Left ventricle myocardium inferior (tissue), 1 donor: Measurements from ENCODE around the gene LYSMD4. TPM values are rescaled to one million over a fixed set of nuclear protein-coding genes. Genes with fewer than 3 reads are reported as not detected.

Experiments
- DNase-seq: peaks from one replicate; pipeline ENCODE4 v3.0.0-alpha.2; 2020
- H3K27ac ChIP-seq: fragments of 200-600 bp; replicated peaks from 2 replicates; pipeline ENCODE4 v1.8.0; 2021
- H3K27me3 ChIP-seq: fragments of 200-600 bp; 2 replicates; pipeline ENCODE4 v1.8.0; 2021; ENCODE audit warnings: low read depth
- H3K36me3 ChIP-seq: fragments of 200-600 bp; 2 replicates; pipeline ENCODE4 v1.8.0; 2021
- H3K4me1 ChIP-seq: fragments of 200-600 bp; 2 replicates; pipeline ENCODE4 v1.8.0; 2021
- H3K4me3 ChIP-seq: fragments of 200-600 bp; 2 replicates; pipeline ENCODE4 v1.8.0; 2021; ENCODE audit warnings: mild to moderate bottlenecking, moderate library complexity
- H3K9me3 ChIP-seq: fragments of 200-600 bp; replicated peaks from 2 replicates; pipeline ENCODE4 v1.8.0; 2021
- intact Hi-C: fragments of 100-400 bp; cut with micrococcal nuclease; formaldehyde crosslinking; loops from one replicate; pipeline ENCODE4 v1.11.0; 2022
- total RNA-seq: library from RNA; stranded (reverse); fragmentation: NEBNext Ultra II Directional; extraction: Animal tissue kit (Norgen Biotek cat#: 25700); gene quantifications from one replicate; pipeline ENCODE4 v1.2.1, GENCODE V29; 2021
- TF ChIP-seq, protein P1 (sequence below): fragments of 200-600 bp; IDR thresholded peaks from 2 replicates; pipeline ENCODE4 v1.8.0; 2021; ENCODE audit warnings: antibody characterized with exemption, mild to moderate bottlenecking, borderline replicate concordance
- donor health status: DM: no; HTN: yes; CAD: no; lungs with severe emphysema.

The LYSMD4 gene
- total RNA-seq, 1 donor from 2014 or later = 9.8 TPM

GRCh38 chr15:99721896-99722295, 11.3 kb downstream of the LYSMD4 start:
- H3K4me1 ChIP-seq = peaks cover 40% of the 10 kb centered on the region
- DNase-seq = no peak
- no peaks in the 10 kb centered on the region for H3K9me3 ChIP-seq
- H3K36me3 ChIP-seq = no peaks in the 10 kb centered on the region
- H3K27me3 ChIP-seq = no peaks in the 10 kb centered on the region
- H3K4me3 ChIP-seq = no peak overlapping the region
- no peak overlapping the region for H3K27ac ChIP-seq
- intact Hi-C loops = no loop called here
- TF ChIP-seq, protein P1, sequence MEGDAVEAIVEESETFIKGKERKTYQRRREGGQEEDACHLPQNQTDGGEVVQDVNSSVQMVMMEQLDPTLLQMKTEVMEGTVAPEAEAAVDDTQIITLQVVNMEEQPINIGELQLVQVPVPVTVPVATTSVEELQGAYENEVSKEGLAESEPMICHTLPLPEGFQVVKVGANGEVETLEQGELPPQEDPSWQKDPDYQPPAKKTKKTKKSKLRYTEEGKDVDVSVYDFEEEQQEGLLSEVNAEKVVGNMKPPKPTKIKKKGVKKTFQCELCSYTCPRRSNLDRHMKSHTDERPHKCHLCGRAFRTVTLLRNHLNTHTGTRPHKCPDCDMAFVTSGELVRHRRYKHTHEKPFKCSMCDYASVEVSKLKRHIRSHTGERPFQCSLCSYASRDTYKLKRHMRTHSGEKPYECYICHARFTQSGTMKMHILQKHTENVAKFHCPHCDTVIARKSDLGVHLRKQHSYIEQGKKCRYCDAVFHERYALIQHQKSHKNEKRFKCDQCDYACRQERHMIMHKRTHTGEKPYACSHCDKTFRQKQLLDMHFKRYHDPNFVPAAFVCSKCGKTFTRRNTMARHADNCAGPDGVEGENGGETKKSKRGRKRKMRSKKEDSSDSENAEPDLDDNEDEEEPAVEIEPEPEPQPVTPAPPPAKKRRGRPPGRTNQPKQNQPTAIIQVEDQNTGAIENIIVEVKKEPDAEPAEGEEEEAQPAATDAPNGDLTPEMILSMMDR = no peak

DNA sequence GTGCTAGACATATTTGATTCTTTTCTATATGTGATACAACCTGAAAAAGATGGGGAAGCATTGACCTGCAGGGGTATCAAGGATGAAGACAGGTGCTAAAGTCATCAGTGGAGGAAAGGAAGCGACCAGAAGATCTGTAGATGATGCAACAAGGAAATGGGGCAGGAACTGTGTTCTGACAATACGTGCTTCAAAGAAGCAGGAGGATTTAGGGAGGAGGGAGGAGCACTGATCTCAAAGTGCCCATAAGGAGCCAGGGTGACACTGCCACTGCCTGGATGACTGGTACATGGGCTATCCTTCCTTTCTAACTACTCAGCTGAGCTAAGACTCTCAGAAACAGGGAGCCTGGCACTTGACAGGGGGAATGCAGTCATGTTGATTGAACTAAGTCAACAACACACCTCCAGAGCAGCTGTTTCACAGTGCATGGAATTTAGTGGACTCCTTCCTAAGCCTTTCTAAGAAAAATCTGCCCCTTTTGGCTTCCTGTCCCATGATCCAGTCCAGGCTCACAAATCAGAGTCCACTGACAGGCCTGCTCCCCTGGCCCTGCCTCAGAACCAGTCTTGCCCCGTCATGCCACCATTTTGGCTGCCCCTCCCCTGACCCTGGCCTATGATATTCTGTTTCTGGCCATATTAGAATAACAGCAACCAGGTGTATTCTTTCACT, 12.0 kb downstream of the LYSMD4 start:
- Histone ChIP-seq H3K27ac (no peak overlapping the region), H3K4me3 (no peak overlapping the region), H3K4me1 (peaks cover 46% of the 10 kb centered on the region), H3K36me3 (no peaks in the 10 kb centered on the region), H3K9me3 (no peaks in the 10 kb centered on the region), H3K27me3 (no peaks in the 10 kb centered on the region)
- TF ChIP-seq, protein P1 = no peak
- DNase-seq = no peak
- intact Hi-C loops = no loop called here

DNA sequence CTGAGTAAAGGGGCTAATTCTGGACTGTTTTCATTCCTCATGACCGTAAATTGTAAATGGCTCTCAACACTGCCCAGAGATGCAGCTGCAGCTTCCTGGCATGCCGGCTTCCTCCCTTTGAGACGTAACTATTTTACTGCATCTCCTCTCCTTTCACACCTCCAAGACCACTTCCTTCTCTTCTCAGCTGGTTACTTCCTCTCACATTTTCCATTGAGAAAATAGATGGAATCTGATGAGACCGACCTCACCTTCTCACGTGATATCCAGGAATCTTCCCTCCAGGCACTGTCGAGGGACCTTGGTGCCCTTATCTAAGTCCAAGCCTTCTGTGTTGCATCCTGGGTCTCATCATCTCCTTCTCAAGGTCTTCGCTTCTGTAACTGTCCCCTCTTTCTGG, 12.7 kb downstream of the LYSMD4 start:
- DNase-seq = no peak
- Histone ChIP-seq H3K36me3 (peaks cover 4% of the 10 kb centered on the region), H3K4me1 (peaks cover 52% of the 10 kb centered on the region), H3K4me3 (no peak overlapping the region), H3K9me3 (no peaks in the 10 kb centered on the region), H3K27ac (no peak overlapping the region), H3K27me3 (no peaks in the 10 kb centered on the region)
- intact Hi-C loops = no loop called here
- TF ChIP-seq, protein P1 = no peak

DNA sequence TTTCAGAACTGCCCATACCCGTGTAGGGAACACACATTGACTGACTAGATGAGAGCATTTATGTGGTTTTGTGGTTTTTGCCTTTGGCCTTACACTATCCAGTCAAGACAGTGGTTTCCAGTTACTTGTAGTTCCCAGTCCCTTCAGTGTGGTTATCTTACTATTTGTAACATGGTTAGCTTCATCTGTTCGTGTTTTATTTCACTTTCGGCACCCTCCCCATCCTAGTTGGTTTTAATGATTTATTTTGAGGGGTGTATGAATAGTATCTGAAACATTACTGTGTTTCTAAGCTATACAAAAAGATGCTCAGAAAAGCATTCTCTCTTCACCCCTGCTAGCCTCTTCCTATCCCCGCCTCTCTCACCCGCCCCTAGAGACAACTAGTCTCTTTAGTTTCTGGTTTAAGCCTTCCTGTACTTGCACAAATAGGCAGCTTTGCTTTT, 14.1 kb downstream of the LYSMD4 start:
- peaks cover 56% of the 10 kb centered on the region for H3K4me1 ChIP-seq
- DNase-seq = no peak
- no peaks in the 10 kb centered on the region for H3K9me3 ChIP-seq
- no peaks in the 10 kb centered on the region for H3K27me3 ChIP-seq
- TF ChIP-seq, protein P1 = no peak
- intact Hi-C loops = no loop called here
- no peak overlapping the region for H3K4me3 ChIP-seq
- H3K36me3 ChIP-seq = peaks cover 12% of the 10 kb centered on the region
- no peak overlapping the region for H3K27ac ChIP-seq

- Histone ChIP-seq H3K27me3 (no peaks in the 10 kb centered on the region), H3K36me3 (peaks cover 19% of the 10 kb centered on the region), H3K4me1 (peaks cover 62% of the 10 kb centered on the region), H3K9me3 (no peaks in the 10 kb centered on the region), H3K4me3 (no peak overlapping the region), H3K27ac (peak overlapping the region; percentile 77)
- DNase-seq = no peak
- intact Hi-C loops = no loop called here
- TF ChIP-seq, protein P1 = no peak
These were observed 14.8 kb downstream of the LYSMD4 start for GRCh38 chr15:99718421-99718820.
